Astrocyte of the spinal cord (primary cell): ENCODE data around the gene LHPP.

ENCODE experiments used
- DNase-seq: peaks from one replicate; pipeline ENCODE4 v3.0.0; 2011; ENCODE audit warnings: low read depth, low spot score
- H3K4me3 ChIP-seq: 2 replicates; pipeline ENCODE4 v1.5.1; 2011; ENCODE audit warnings: low read depth, mild to moderate bottlenecking, low read length, moderate library complexity
- in situ Hi-C: cut with HindIII; loops from 2 replicates; pipeline ENCODE4 v1.10.0; 2017; ENCODE audit warnings: low sequenced_read_pairs
- TF ChIP-seq, protein P1 (sequence below): IDR thresholded peaks from 2 replicates; pipeline ENCODE4 v1.5.1; 2012; ENCODE audit warnings: low read depth, mild to moderate bottlenecking, low read length, inconsistent platforms

The LHPP gene

DNA sequence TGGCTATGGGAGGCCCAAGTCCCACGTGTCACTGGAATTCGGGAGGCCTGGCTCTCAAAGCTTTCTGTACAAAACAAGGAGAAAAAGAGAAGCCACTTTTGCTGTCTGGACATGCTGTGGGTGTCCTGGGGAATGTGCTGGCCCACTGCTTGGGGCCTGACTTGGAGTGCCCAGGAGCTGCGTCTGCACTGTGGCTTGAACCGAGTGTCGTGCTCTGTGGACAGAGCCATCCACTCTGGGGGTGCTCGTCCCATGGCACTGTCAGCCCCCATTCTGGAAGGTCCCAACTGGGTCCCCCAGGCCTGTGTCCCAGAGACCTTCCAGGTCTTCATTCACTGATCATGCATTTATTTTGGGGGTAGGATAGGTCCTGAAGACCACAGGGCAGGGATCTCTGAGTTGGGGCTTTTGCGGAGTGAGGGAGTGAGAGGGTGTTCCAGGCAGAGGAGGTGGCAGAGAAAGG is 138.0 kb downstream of the LHPP start:
- in situ Hi-C loops: no loop called here
- DNase-seq: no peak

DNA sequence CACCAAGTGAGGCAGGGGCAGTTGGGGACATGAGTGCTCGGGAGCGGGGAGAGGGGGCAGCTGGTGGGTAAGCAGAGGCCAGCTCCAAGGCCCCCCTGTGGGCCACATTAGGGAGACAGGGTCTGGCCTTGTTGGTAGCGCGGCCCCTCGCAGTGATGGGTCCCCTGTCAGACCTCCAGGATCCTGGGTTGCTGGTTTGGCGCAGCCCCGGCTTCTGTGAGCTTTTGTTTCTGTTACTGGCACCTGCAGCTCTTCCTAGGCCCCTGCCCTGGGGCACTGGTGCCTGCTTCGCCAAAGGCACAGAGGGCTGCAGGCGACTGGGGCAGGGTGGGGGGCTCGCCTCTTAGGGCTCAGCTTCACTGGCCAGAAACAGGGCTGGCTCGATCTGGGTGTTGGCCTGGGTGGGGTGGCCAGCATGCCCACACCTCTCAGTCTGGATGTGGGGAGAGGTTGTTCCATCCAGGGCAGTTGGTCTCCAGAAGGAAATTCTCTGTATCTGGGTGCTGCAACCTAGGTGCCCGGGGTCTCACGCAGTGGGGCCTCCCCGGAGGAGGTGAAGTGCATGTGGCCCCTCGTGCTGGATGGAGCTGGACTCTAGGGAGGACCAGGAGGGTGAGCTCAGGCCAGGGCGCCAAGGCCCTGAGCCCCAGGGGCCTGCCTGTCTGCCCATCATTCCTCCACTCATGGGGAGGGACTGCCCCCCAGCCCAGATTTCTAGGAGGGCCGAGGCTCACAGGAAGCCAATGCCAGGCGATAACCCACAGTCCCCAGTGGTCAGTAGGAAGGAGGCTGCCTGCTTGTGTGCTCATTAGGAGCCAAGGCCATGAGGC is 138.6 kb downstream of the LHPP start:
- no peak overlapping the region for H3K4me3 ChIP-seq
- no peak for DNase-seq
- TF ChIP-seq, protein P1, sequence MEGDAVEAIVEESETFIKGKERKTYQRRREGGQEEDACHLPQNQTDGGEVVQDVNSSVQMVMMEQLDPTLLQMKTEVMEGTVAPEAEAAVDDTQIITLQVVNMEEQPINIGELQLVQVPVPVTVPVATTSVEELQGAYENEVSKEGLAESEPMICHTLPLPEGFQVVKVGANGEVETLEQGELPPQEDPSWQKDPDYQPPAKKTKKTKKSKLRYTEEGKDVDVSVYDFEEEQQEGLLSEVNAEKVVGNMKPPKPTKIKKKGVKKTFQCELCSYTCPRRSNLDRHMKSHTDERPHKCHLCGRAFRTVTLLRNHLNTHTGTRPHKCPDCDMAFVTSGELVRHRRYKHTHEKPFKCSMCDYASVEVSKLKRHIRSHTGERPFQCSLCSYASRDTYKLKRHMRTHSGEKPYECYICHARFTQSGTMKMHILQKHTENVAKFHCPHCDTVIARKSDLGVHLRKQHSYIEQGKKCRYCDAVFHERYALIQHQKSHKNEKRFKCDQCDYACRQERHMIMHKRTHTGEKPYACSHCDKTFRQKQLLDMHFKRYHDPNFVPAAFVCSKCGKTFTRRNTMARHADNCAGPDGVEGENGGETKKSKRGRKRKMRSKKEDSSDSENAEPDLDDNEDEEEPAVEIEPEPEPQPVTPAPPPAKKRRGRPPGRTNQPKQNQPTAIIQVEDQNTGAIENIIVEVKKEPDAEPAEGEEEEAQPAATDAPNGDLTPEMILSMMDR: no peak
- in situ Hi-C loops: no loop called here

More for the DNA sequence above, 138.0 kb downstream of the LHPP start:
- TF ChIP-seq, protein P1: no peak
- H3K4me3 ChIP-seq: no peak overlapping the region

DNA sequence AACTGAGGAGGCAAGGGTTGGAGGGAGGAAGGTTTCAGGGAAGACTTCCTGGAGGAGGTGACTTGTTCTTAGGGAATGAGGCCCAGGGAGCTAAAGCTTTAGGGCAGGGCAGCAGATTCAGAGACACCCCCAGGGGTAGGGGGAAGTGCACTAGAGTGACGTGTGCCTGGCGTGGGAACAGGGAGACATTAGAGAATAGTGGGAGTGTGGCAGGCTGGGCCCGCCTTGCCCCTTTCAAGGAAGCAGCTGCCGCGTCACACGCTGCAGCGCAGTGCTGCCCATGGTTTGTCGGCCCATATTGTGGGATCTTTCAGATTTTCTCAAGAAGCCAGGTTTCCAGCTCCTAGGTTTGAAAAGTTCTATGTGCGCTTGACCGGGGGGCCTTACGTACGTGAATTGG is 139.4 kb downstream of the LHPP start:
- no peak overlapping the region for H3K4me3 ChIP-seq
- in situ Hi-C loops: no loop called here
- no peak for DNase-seq
- TF ChIP-seq, protein P1: no peak

DNA sequence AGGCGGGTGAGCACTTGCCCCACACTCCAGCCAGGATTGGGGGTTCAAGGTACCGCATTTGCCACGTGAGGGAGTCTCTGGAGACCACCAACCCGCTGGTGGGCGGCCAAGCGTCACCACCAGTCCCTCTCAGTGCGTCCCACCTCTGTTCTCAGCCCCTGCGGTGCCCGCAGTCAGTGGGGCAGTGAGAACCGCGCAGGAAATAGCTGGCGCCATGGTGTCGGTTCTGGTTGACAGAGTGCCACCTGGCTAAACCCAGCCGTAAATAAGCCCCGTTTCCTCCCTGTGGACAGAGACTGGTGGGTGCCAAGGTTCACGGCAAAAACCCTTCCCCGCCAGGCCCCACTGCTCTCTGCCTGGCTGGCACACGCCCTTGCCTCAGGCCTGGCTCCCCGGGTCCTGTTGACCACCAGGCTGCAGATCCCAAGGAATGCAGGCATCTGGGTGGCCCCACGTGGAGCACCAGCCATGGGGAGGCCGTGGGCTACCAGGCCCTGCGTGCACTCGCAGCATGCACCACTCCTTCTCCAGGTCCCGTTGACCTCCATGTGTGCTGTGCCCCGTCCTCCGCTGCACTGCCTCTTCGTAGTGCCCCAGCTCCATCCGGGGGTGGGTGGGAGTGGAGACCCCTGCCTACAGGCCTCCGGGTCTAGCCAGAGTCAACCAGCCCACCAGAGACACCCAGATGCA is 140.0 kb downstream of the LHPP start:
- TF ChIP-seq, protein P1: no peak
- no peak overlapping the region for H3K4me3 ChIP-seq
- in situ Hi-C loops: no loop called here
- DNase-seq: no peak

DNA sequence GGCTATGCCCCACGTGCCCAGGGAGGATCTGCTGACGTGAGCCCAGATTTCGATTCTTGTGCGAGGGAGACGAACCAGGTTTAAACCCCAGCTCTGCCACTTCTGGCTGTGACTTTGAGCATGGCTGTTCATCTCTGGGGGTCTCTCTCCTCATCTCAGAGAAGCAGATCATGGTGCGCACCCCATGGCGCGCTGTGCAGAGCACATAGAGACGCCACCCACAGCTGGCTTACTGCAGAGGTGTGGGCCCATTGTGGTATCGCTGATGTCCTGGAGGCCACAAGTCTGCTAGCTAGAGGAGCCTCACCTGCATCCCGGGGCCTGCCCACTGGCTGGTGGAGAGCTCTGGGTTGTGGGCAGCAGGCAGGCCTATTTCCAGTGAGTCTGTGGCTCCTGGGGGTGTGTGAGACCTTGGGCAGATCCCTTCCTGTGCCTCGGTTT is 140.5 kb downstream of the LHPP start:
- DNase-seq: no peak
- no peak overlapping the region for H3K4me3 ChIP-seq
- in situ Hi-C loops: no loop called here
- TF ChIP-seq, protein P1: no peak

DNA sequence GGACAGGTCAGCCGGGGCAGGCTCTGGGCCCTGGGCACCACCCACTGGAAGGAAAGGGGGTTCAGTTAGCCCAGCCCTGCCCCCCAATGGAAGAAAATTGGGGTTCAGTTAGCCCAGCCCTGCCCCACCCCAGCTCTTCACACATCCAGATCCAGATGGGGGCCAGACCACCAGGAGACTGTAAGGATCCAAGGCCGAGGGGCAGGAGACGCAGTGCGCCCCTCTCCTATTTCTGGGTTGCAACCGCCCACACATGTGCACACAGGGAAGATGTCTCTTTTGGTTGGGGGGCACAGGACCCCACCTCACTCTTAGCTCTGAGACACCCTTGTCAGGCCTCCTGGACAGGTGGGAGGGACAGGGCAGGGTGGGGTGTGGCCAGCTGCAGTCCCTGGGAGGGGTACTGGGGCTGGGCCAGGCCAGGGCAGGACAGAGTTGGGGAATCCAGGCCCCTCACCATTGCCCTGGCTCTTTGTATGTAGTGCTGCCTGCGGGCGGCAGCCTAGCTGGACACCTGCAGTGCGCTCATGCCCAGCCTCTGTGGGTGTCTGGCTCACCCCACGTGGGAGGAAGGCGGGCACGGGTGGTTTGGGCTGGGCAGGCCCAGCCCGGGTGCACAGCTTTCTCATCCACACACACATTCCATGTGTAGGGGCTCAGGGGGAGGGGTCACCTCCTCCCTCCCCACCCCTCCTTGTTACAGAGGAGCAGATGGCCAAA is 141.2 kb downstream of the LHPP start:
- TF ChIP-seq, protein P1: no peak
- no peak for DNase-seq
- in situ Hi-C loops: no loop called here
- no peak overlapping the region for H3K4me3 ChIP-seq
